NK-92 (cell line): ENCODE measurements around the gene CHRNA4.

Experiments
- DNase-seq: peaks from one replicate; lab custom pipeline; 2025; ENCODE audit not compliant: unreplicated experiment; lab: John Stamatoyannopoulos, UW

The CHRNA4 gene

GRCh38 chr20:63377951-63378381 lies 16.8 kb upstream of the CHRNA4 start:
- no peak for DNase-seq

- no peak for DNase-seq
Measured at GRCh38 chr20:63377256-63377941, 16.2 kb upstream of the CHRNA4 start.

GRCh38 chr20:63376283-63377250 lies 15.4 kb upstream of the CHRNA4 start:
- DNase-seq = no peak

- DNase-seq = no peak
Measured at GRCh38 chr20:63375438-63375837, 14.3 kb upstream of the CHRNA4 start.

GRCh38 chr20:63374504-63374903 lies 13.4 kb upstream of the CHRNA4 start:
- DNase-seq = no peak

GRCh38 chr20:63373996-63374395 lies 12.8 kb upstream of the CHRNA4 start:
- DNase-seq = no peak

GRCh38 chr20:63372971-63373885 lies 12.1 kb upstream of the CHRNA4 start:
- no peak for DNase-seq

- no peak for DNase-seq
Measured at GRCh38 chr20:63371291-63371865, 10.2 kb upstream of the CHRNA4 start.

- no peak for DNase-seq
Measured at GRCh38 chr20:63370618-63371187, 9.6 kb upstream of the CHRNA4 start.

GRCh38 chr20:63369724-63370617 lies 8.8 kb upstream of the CHRNA4 start:
- no peak for DNase-seq

- no peak for DNase-seq
Measured at GRCh38 chr20:63369024-63369530, 7.9 kb upstream of the CHRNA4 start.

GRCh38 chr20:63368151-63368550 lies 7.0 kb upstream of the CHRNA4 start:
- no peak for DNase-seq

GRCh38 chr20:63367446-63368055 lies 6.4 kb upstream of the CHRNA4 start:
- no peak for DNase-seq

- no peak for DNase-seq
Measured at GRCh38 chr20:63366390-63367365, 5.5 kb upstream of the CHRNA4 start.

- no peak for DNase-seq
Measured at GRCh38 chr20:63365601-63366389, 4.6 kb upstream of the CHRNA4 start.

- DNase-seq = no peak
Measured at GRCh38 chr20:63364801-63365585, 3.8 kb upstream of the CHRNA4 start.
